Type B pancreatic cell (in vitro differentiated cells): ENCODE results near the gene FTCD. TPM values are rescaled to one million over a fixed set of nuclear protein-coding genes. Genes with fewer than 3 reads are reported as not detected.
A peak's percentile ranks its signal among the peaks of the same experiment; 100 is the strongest.

Source experiments
- DNase-seq: peaks from one replicate; pipeline ENCODE4 v3.0.0; 2021; ENCODE audit warnings: mixed read lengths; ENCODE audit not compliant: unreplicated experiment; ENCODE audit errors: extremely low spot score
- H3K27ac Mint-ChIP-seq: 2 replicates; pipeline ENCODE4 v1.8.0; 2021; ENCODE audit warnings: mild to moderate bottlenecking, mixed read lengths
- H3K27me3 Mint-ChIP-seq: 2 replicates; pipeline ENCODE4 v1.8.0; 2021; ENCODE audit warnings: mixed read lengths
- H3K36me3 Mint-ChIP-seq: 2 replicates; pipeline ENCODE4 v1.8.0; 2021; ENCODE audit warnings: mixed read lengths
- H3K4me1 Mint-ChIP-seq: one replicate; pipeline ENCODE4 v1.8.0; 2021; ENCODE audit warnings: mixed read lengths; ENCODE audit not compliant: unreplicated experiment
- H3K4me3 Mint-ChIP-seq: 2 replicates; pipeline ENCODE4 v1.8.0; 2021; ENCODE audit warnings: mild to moderate bottlenecking, mixed read lengths
- H3K9me3 Mint-ChIP-seq: 2 replicates; pipeline ENCODE4 v1.8.0; 2021; ENCODE audit warnings: mixed read lengths
- total RNA-seq: library from RNA; stranded (reverse); gene quantifications from 2 replicates; pipeline ENCODE4 v1.2.1, GENCODE V29; 2021; ENCODE audit warnings: low replicate concordance
- TF ChIP-seq, protein P1 (sequence below): fragments of 200-600 bp; sonication (generic); conservative IDR thresholded peaks from 2 replicates; pipeline ENCODE4 v1.5.0; 2021; ENCODE audit warnings: antibody characterized with exemption, mild to moderate bottlenecking

The FTCD gene
- total RNA-seq, 1 donor from 2014 or later: 26.9 TPM

DNA sequence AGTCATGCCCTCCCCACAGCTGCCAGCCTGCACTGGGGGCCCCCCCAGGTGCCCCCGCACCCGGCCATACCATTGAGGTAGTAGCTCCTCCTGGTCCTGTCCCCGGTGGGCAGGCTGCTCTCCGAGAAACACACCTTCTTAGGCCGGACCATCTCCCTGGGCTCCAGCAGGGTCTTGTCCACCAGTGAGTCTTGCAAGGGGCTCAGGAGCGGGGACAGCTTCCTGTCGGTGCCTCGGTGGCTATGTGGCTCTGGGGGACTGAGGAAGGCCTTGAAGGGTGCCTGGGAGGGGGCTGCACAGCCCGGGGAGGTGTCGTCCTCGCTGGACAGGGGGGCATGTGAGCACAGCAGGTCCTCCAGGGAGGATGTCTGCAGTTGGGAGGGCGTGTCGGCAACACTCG is 12.9 kb upstream of the FTCD start:
- Mint-ChIP-seq H3K27me3 (no peaks in the 10 kb centered on the region), H3K9me3 (no peaks in the 10 kb centered on the region), H3K4me1 (no peaks in the 10 kb centered on the region), H3K36me3 (peaks cover 8% of the 10 kb centered on the region), H3K27ac (no peak overlapping the region), H3K4me3 (no peak overlapping the region)
- DNase-seq: peak; percentile 42
- TF ChIP-seq, protein P1, sequence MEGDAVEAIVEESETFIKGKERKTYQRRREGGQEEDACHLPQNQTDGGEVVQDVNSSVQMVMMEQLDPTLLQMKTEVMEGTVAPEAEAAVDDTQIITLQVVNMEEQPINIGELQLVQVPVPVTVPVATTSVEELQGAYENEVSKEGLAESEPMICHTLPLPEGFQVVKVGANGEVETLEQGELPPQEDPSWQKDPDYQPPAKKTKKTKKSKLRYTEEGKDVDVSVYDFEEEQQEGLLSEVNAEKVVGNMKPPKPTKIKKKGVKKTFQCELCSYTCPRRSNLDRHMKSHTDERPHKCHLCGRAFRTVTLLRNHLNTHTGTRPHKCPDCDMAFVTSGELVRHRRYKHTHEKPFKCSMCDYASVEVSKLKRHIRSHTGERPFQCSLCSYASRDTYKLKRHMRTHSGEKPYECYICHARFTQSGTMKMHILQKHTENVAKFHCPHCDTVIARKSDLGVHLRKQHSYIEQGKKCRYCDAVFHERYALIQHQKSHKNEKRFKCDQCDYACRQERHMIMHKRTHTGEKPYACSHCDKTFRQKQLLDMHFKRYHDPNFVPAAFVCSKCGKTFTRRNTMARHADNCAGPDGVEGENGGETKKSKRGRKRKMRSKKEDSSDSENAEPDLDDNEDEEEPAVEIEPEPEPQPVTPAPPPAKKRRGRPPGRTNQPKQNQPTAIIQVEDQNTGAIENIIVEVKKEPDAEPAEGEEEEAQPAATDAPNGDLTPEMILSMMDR: no peak

DNA sequence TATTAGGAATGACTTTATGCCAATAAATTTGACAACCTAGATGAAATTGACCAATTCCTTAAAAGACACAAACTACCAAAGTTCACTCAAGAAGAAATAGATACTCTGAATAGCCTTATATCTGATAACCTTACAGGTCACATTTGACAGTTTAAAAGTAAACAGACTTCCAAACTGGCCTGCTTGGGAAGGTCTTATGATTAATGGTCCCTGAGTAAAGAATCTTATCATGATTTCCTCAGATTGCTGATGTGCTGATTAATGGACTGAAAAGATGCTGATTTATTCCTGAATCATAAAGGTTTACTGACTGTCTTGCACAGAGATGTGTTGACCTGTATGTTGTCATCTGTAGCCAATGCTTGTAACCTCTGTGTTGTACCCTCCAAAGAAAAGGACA is 9.7 kb upstream of the FTCD start:
- no peaks in the 10 kb centered on the region for H3K9me3 Mint-ChIP-seq
- peaks cover 13% of the 10 kb centered on the region for H3K36me3 Mint-ChIP-seq
- TF ChIP-seq, protein P1: no peak
- no peak overlapping the region for H3K27ac Mint-ChIP-seq
- no peaks in the 10 kb centered on the region for H3K4me1 Mint-ChIP-seq
- DNase-seq: no peak
- H3K4me3 Mint-ChIP-seq: no peak overlapping the region
- H3K27me3 Mint-ChIP-seq: no peaks in the 10 kb centered on the region

DNA sequence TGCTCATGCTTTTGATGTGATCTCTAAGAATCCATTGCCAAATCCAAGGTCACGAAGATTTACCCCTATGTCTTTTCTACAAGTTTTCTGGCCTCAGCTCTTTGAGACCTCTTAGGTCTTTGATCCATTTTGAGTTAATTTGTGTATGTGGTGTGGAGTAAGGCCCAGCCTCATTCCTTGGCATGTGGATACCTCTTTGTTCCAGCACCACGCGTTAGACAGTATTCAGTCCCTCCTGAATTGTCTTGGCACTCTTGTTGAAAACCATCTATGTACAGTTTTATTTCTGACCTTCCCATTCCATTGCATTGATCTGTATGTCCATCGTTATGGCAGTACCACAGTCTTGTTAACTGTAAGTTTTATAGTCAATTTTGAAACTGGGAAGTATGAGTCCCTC is 8.0 kb upstream of the FTCD start:
- Mint-ChIP-seq H3K36me3 (peaks cover 13% of the 10 kb centered on the region), H3K4me1 (no peaks in the 10 kb centered on the region), H3K27me3 (no peaks in the 10 kb centered on the region), H3K4me3 (no peak overlapping the region), H3K9me3 (no peaks in the 10 kb centered on the region), H3K27ac (no peak overlapping the region)
- DNase-seq: no peak
- TF ChIP-seq, protein P1: no peak

DNA sequence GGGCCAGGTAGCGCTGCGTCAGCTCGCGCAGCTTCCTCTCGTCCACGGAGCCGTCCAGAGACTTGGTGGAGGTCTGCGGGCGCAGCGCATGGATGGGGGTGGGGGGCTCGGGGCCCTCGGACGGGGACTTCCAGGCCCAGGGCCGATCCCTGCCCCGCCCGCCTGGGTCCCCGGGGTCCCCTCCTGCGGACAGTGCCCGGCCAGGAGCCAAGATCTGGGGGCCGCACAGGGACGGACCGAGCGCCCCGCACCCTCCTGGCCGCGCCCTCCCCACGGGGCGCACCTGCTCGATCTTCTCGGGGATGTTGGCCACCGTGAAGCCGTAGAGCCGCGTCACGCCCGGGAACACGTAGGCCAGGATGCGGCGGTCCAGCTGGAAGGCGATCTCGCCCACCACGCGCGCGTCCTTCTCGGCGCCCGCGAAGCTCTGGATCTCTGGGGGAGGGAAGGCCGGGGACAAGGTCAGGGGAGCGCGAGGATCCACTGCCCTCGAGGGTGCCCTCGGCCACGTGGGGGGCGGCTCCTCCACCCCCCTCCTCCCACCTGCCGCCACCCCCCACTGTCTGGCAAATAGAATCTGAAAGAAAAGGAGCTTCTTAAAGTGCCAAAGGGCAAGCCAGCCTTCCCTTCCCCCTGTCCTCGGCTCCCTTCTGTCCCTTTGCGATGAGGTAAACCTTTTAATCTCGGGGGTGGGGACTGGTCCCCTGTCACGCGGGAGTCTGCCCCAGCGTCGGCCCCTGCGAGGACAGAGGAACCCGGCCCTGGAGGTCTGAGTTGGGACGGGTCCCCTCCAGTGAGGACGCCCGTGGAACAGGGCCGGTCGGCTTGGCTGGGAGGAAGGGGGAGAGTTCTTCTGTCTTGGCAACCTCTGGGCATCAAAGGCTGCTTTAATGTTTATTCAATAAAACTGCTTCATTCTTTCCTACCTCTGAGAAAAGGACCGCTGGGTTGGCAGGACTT is 6.5 kb upstream of the FTCD start:
- DNase-seq: peak; percentile 66
- Mint-ChIP-seq H3K27me3 (no peaks in the 10 kb centered on the region), H3K4me1 (no peaks in the 10 kb centered on the region), H3K4me3 (no peak overlapping the region), H3K36me3 (peaks cover 13% of the 10 kb centered on the region), H3K27ac (no peak overlapping the region), H3K9me3 (no peaks in the 10 kb centered on the region)
- TF ChIP-seq, protein P1: no peak

DNA sequence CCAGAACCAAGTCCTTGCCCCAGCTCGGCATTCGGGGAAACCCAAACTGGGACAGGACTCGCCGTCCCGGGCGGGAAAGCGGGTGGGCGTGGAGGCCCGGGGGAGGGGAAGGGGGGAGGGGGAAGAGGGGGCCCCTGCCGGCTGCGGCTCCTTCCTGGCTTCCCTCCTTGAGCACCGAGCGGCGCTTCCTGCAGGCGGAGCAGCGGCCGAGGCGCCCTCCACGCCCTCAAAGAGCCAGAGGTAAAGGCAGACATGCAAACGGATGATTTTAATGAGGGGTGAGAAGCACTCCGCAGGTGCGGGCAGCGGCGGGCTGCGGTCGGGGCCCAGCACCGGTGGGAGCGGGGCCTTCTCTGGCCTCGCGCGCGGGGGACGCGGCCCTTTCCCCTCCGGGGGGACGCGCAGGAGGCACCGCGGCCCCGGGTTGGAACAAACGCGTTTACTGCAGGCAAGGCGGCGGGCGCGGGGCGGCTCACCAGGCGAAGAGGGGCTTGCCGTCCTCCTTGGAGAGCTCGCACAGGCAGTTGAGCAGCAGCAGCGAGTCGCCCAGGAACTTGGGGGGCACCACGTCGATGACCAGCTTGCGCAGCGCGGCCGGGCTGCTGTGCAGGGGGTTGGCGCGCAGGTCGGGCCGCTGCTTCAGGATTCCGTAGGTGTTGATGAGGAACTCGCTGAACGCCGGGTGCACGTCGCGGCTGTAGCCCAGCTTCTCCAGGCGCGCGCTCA is 5.7 kb upstream of the FTCD start:
- H3K4me3 Mint-ChIP-seq: no peak overlapping the region

More for the DNA sequence above, 5.7 kb upstream of the FTCD start:
- peaks cover 13% of the 10 kb centered on the region for H3K36me3 Mint-ChIP-seq
- no peaks in the 10 kb centered on the region for H3K27me3 Mint-ChIP-seq
- no peaks in the 10 kb centered on the region for H3K9me3 Mint-ChIP-seq
- TF ChIP-seq, protein P1: no peak
- peak; percentile 68 for DNase-seq
- no peaks in the 10 kb centered on the region for H3K4me1 Mint-ChIP-seq
- no peak overlapping the region for H3K27ac Mint-ChIP-seq
